ENCODE results near the gene KLHL22. TPM values are rescaled to one million over a fixed set of nuclear protein-coding genes. Genes with fewer than 3 reads are reported as not detected.

Gene KLHL22
- total and polyA plus RNA-seq, 2 of the 8 experiments (the other 6 are each of a cell fraction or from before 2014, with no cell fraction given), result 9.4 to 16.2 TPM

- TF ChIP-seq POLR2A (IDR thresholded peaks at IDR 0.05; ENCODE audit: control extremely low read depth in 1 of 2, low read depth in 2 of 2, low read length in 2 of 2) (no peak), CTCF (IDR thresholded peaks at IDR 0.05; ENCODE audit: control extremely low read depth in 1 of 3, insufficient read depth in 1 of 3, low read depth in 1 of 3, low read length in 3 of 3) (no peak), CEBPB (IDR thresholded peaks at IDR 0.05; ENCODE audit: low read depth, low read length) (no peak), SRF (IDR thresholded peaks at IDR 0.05; ENCODE audit: low read depth, low read length) (no peak), CBX8 (IDR thresholded peaks at IDR 0.05; ENCODE audit: borderline replicate concordance, low read depth, low read length) (no peak)
Observed at GRCh38 chr22:20413217-20414058, 82.2 kb downstream of the KLHL22 start (continued).

All from H1 (cell line).